Stimulated activated CD8-positive, alpha-beta memory T cell treated with anti-CD3 and anti-CD28 coated beads, Interleukin-12 subunit alpha, Interleukin-12 subunit beta, amount 100 ng/mL, for 4 hours (primary cell): ENCODE data around the gene SESTD1.
"Not testable (repeated sequence)": the region's sequence is repeated elsewhere in the genome, so short reads cannot be mapped to it uniquely, and the experiment has no call there.

Experiments
- DNase-seq: peaks from one replicate; pipeline ENCODE4 v3.0.0-alpha.2; 2020; ENCODE audit warnings: low read depth

The SESTD1 gene

DNA sequence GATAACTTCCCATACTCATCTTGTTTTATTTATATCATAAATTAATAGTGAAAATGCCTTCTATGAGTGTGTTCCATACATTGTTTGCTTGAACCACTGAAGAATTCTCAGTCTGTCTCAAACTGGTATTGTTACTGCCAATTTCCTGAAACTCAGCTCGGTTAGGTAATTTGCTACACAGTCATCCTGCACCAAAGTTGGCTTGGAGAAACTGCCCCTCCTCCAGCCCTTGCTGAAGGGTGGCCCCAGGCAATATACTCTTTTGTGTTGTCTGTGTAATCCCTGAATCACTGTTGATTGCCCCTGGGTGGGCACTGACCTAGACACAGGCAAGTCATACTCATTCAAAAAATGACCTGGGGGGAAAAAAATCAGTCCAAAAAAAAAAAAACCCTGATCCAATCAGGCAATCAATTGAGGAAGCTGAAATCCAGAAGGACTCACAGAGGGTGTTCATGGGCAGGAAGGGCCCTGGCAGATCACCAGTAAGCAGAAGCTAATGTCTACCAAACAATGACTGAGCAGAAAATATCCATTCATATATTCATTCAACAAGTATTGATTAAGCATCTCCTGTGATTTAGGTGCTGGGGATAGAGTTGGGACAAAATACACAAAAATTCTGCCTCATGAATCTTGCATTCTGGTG is 3.8 kb upstream of the SESTD1 start:
- DNase-seq = no peak

DNA sequence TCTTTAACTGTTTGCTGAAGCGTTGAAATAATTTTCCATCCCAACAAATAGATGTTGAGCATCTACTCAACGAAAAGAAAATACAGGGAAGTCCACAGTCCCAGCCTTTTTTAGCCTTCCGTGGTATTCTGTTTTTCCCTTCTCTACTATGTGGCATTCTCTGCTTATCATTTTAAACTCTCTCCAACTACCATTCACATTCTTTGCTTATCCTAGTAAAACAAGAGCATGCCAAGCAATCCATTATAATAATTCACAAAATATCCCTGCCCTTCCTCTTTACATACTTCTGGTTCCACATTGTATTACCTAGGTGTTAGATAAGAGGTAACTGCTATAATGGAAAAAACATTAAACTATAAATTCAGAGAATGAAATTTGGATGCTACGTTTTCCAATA is 1.6 kb upstream of the SESTD1 start:
- DNase-seq = no peak

DNA sequence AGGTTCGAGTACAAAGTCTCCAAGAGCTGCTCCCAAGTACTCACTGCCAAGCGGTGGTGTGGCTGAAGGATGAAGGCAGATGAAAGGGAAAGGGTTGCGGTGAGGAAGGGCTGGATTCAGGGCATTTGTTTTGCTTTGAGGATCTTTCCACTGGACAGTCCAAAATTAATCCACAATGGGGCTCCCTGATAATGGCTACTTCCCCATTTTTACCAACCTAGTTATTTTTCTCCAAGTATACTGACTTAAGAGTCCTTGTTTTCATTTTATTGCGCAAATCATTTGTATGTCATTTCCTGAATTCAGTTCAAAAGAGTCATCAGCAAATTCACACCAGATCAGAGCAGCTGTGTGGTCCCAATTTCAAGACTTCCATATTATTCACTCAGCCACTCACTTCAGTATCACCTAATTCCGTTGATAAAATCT is 464 bp upstream of the SESTD1 start:
- DNase-seq = no peak

DNA sequence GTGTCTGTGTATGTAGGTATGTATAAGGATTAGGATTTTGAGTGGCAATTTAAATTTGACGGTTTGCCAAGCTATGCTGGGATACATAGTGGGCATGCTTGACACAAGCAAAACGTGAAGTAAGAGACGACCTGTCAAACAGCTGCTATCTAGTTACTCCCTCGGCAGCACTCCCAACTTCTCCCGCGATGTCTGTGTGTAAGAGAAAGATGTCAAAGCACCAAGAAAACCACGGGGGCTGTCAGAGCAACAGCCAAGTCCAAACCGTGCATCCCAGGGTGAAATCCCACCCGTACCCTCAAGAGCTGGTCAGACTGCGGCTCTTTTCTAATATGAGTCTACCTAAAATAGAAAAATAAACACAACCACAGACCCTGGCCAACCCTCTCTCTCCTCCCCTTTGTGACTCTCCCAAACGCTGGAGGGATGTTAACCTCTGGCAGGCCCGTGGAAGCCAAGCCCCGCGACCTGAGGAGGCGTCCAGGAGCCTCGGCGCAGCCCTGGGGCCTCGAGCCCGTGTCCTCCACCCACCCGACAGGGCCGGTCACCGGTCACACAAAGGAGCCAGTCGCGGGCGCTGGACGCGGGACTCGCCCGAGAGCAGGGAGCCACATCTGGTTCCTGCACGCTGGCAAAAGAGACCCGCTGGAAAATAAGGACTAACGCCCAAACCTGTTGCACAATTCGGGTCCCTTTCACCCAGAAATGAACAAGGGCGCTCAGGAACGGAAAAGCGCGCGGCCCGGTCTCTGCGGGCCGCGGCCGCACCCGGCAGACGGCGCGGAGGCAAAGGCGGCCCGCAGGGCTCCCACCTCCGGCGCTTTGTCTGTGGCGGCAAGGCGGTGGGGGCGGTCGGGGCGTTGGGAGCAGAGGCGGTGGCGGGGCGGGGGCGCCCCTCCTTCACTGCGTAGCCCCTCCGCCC is 925 bp downstream of the SESTD1 start:
- DNase-seq = no peak

GRCh38 chr2:179263015-179263414 is 1.6 kb downstream of the SESTD1 start:
- no peak for DNase-seq

DNA sequence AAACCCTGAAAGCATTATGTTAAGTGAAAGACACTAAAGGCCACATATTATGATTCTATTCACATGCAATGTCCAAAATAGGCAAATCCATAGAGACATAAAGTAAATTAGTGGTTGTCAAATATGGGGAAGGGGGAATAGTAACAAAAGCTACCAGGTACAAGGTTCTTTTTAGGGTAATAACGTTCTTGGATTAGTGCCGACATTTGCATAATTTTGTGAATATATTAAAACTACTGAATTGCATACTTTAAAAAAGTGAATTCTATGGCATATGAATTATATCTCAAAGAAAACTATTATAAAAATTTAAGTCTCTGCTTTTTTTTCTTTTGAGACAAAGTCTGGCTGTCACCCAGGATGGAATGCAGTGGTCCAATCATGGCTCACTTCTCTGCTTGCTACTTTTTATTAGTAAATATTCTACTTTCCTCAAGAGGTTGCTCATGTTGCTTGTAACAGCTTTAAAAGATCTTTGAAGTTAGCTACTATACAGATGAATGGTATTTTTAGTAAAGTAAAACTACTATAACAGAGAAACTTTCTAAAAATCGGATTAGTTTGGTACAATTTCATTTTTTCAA is 2.5 kb downstream of the SESTD1 start:
- no peak for DNase-seq

GRCh38 chr2:179261151-179261825 is 3.3 kb downstream of the SESTD1 start:
- DNase-seq = no peak

- DNase-seq = no peak
These were observed 4.4 kb downstream of the SESTD1 start for GRCh38 chr2:179260224-179260623.

DNA sequence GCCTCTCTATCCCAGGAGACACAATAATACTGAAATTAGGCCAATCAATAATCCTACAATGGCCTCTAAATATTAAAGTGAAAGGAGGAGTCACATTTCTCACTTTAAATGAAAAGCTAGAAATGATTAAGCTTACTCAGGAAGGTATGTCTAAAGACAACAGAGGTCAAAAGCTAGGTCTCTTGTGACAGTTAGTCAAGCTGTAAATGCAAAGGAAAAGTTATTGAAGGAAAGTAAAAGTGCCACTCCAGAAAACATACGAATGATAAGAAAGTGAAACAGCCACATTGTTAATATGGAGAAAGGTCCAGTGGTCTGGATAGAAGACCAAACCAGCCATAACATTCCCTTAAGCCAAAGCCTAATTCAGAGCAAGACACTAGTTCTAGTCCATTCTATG is 9.5 kb downstream of the SESTD1 start:
- DNase-seq = no peak

DNA sequence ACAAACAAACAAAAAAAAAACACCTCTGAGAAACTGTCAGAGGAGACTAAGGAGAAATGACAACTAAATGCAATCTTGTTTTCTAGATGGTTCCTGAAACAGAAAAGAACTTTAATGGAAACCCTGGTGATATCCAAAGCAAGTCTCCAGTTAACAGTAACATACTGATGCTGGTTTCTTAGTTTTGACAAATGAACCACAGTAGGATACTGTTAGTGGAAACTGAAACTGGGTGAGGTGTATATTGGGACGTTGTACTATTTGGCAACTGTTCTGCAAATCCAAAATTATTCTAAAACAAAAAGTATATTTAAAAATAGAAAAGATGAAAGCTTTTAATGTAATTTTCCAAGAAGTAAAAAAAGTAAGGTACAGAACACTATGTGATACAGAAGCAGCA is 11.4 kb downstream of the SESTD1 start:
- DNase-seq = no peak

- no peak for DNase-seq
These were observed 12.2 kb downstream of the SESTD1 start for GRCh38 chr2:179252423-179252822.

DNA sequence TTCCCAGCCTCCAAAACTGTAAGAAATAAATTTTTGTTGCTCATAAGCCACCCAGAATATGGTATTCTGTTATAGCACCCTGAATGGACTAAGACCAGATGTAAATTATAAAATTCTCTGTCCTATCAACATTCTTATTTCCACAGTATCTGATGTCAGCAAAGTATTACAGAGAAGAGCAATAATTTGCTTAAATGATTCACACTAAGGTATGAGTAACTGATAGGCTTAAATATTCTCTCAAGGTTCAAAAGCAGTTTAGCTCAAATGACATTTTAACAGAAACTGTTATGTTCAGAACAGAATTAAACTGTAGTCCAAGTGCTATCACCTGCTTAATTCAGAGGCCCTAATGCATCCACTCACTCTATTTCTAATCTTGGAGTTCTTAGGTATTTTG is 12.8 kb downstream of the SESTD1 start:
- DNase-seq = no peak

DNA sequence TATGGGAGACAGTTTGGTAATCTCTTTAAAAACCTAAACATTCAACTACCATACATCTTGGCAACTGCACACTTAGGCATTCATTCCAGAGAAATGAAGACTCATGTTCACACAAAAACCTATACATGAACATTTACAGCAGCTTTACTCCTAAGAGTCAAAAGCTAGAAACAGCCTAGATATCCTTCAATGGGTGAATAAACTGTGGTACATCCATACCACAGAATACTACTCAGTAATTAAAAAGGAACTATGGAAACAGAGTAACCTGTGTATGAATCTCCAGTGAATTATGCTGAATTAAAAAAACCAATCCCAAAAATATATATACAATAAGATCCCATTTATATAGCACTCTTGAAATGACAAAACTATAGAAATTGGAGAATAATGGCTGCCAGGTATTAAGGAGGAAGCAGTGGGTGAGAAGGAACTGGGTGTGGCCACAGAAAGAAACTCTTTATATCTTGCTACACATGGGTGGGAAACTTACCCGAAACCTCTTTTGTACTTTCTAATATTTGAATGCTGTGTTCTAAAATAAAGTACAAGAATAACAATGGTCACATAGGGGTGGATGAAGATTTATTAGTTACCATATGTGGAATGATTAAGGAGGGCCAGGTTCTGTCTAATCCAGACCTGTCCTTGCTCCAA is 13.7 kb downstream of the SESTD1 start:
- no peak for DNase-seq

DNA sequence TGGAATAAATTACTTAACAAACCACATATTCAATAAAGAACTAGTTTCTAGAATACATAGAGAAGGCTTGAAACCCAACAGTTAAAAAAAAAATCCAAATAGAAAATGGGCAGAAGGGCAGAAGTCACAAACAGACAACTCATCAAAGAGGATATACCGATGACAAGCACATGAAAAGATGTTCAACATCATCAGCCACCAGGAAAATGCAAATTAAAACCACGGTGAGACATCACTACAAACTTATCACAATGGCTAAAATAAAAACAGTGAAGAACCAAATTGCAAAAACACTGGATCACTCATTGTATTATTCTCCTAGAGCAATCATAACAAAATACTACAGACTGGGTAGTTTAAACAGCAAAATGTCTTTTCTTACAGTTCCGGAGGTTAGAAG is 14.5 kb downstream of the SESTD1 start:
- DNase-seq = no peak

DNA sequence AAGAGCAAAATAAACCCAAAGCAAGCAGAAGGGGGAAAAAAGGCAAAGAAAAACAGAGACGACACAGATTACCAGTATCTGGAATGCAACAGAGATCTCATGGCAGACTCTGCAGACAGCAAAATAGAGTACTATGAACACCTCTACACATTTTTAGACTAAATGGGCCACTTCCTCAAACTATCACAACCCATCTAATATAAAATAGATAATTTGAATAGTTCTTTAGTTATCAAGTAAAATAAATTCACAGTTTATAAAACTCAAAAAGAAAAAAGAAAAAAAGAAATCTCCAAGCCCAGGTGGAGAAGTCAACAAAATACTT is 16.6 kb downstream of the SESTD1 start:
- no peak for DNase-seq

GRCh38 chr2:179247318-179248023 is 17.2 kb downstream of the SESTD1 start:
- no peak for DNase-seq

- not testable (repeated sequence) for DNase-seq
These were observed 18.8 kb downstream of the SESTD1 start for GRCh38 chr2:179245843-179246242.

- no peak for DNase-seq
These were observed 21.6 kb downstream of the SESTD1 start for GRCh38 chr2:179243046-179243445.

- no peak for DNase-seq
These were observed 23.9 kb downstream of the SESTD1 start for GRCh38 chr2:179240481-179241451.

DNA sequence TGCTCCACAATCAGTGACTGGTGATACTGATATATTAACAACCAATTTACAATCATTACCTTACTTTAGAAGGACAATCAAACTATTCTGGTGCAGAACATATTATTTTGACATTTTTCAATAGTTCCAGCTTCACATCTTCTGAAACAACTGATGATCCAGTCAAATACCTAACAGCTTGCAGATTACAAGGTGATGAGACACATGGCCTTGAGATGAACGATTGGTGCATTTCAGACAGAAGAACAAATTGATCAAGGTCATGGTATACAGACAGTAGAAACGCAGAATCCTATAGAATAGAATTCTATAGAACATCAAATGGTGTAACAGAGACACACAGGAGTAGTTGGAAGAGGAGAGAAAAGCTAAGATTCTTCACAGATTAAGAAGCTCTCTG is 24.8 kb downstream of the SESTD1 start:
- no peak for DNase-seq
